BJ (cell line): ENCODE measurements around the gene UMPS. TPM values are rescaled to one million over a fixed set of nuclear protein-coding genes. Genes with fewer than 3 reads are reported as not detected.

Experiments used
- CTCF ChIA-PET: fragments of 350-600 bp; formaldehyde crosslinking; extraction: SDS; loops from one replicate; lab custom pipeline; 2021; ENCODE audit warnings: antibody characterized with exemption, inconsistent platforms; lab: Yijun Ruan, JAX
- POLR2A ChIA-PET: fragments of 300-600 bp; sonication (Branson Sonifier 250); formaldehyde crosslinking; extraction: SDS; loops from one replicate; lab custom pipeline; 2021; ENCODE audit warnings: antibody characterized with exemption; lab: Charles Lee
- DNase-seq: peaks from one replicate; pipeline ENCODE4 v3.0.0-alpha.2; 2011; ENCODE audit warnings: low read depth
- H3K27me3 ChIP-seq: 2 replicates; pipeline ENCODE4 v1.6.0; 2011; ENCODE audit warnings: low read length; ENCODE audit not compliant: control insufficient read depth, insufficient read depth
- H3K36me3 ChIP-seq: 2 replicates; pipeline ENCODE4 v1.5.1; 2011; ENCODE audit warnings: low read length; ENCODE audit not compliant: control insufficient read depth, insufficient read depth
- H3K4me3 ChIP-seq: 2 replicates; pipeline ENCODE4 v1.5.1; 2011; ENCODE audit warnings: low read depth, mild to moderate bottlenecking, control low read depth, low read length
- polyA plus RNA-seq: library from polyadenylated mRNA; depleted of rRNA; stranded (reverse); fragments of >200 nt; gene quantifications from 2 replicates; pipeline ENCODE4 v1.2.3, GENCODE V29; 2011
- TF ChIP-seq, protein P1 (sequence below): IDR thresholded peaks from 2 replicates; pipeline ENCODE4 v1.5.1; 2011; ENCODE audit warnings: low read depth, mild to moderate bottlenecking, control low read depth, inconsistent platforms, low read length, moderate library complexity; ENCODE audit not compliant: insufficient read depth

UMPS gene
- polyA plus RNA-seq, 1 experiment = 23.4 TPM

DNA sequence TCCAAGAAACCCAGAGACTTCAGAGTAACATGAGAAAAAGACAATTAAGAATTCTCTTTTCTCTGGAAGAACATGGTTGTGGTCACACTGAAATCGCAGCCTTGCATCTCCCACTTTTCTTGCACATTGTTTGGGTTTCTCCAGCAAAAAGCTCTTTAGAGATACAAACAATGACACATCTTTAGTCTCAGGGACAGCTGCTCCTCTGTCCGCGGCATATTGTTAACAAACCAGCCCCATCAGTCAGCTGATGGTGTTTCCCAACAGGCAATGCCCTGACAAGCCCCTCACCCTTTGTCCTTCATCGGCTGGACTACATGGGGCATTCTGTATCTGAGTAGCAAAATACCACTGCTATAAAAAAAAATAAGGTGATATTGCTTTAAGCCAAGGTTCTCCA, 53.4 kb downstream of the UMPS start:
- DNase-seq = no peak
- ChIA-PET POLR2A (no interaction called here), CTCF (interaction anchor here (0.5 to 6.8 kb wide), 3 partner anchors 22 to 119 kb away, joined by 3 to 79 read pairs (median 5); no protein-coding TSS in a partner anchor)
- TF ChIP-seq, protein P1, sequence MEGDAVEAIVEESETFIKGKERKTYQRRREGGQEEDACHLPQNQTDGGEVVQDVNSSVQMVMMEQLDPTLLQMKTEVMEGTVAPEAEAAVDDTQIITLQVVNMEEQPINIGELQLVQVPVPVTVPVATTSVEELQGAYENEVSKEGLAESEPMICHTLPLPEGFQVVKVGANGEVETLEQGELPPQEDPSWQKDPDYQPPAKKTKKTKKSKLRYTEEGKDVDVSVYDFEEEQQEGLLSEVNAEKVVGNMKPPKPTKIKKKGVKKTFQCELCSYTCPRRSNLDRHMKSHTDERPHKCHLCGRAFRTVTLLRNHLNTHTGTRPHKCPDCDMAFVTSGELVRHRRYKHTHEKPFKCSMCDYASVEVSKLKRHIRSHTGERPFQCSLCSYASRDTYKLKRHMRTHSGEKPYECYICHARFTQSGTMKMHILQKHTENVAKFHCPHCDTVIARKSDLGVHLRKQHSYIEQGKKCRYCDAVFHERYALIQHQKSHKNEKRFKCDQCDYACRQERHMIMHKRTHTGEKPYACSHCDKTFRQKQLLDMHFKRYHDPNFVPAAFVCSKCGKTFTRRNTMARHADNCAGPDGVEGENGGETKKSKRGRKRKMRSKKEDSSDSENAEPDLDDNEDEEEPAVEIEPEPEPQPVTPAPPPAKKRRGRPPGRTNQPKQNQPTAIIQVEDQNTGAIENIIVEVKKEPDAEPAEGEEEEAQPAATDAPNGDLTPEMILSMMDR = no peak
- Histone ChIP-seq H3K4me3 (no peak overlapping the region), H3K27me3 (no peaks in the 10 kb centered on the region), H3K36me3 (no peaks in the 10 kb centered on the region)

DNA sequence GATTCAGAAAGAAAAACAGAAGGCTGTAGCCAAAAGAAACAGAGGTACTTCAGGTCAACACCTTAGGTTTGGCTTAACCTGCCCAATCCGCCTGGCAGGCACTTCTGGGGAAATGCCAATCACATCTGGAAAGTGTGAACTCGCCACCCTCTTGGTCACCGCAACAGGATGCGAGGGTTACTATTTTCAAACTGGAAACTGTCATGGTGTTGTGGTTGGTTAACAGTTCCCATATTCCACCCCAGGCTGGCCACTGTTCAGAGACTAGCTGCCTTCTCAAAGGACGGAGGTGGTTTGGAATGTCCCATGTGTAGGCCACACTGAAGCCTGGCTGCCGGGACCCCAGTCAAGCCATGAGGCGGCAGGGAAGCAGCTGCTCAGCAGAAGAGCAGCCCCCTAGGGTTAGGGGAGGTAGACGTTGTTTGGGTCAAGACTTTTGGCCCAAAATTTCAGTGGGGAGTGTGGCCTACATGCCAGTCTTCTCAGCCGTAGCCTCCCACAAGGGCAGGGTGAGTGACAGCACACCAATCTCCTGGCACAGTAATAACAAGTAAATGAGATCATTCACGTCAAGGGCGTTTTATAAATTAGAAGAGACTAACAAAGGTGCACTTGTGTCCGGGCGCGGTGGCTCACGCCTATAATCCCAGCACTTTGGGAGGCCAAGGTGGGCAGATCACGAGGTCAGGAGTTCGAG, 54.6 kb downstream of the UMPS start:
- ChIA-PET CTCF (interaction anchor here (1.0 to 6.8 kb wide), 3 partner anchors 13 to 118 kb away, joined by 4 to 79 read pairs (median 5); no protein-coding TSS in a partner anchor), POLR2A (no interaction called here)
- no peak for DNase-seq
- H3K27me3 ChIP-seq = no peaks in the 10 kb centered on the region
- H3K36me3 ChIP-seq = no peaks in the 10 kb centered on the region
- H3K4me3 ChIP-seq = no peak overlapping the region
- TF ChIP-seq, protein P1 = no peak

DNA sequence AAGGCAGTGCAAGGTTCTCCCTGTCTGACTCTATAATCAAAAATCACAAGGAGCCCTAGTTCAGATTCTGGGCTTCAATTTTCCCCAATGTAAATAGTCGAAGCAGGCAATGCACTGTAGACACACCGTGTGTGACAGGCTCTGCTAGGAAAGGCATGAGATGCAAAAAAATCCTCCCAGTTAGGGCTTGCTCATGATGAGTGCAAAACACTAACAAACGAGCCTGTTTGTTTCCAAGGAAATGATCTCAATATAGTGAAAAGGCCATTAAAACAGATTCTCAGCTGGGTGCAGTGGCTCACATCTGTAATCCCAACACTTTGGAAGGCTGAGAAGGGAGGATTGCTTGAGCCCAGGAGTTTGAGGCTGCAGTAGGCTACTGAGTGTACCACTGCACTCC, 55.7 kb downstream of the UMPS start:
- POLR2A ChIA-PET = no interaction called here
- H3K4me3 ChIP-seq = no peak overlapping the region
- no peaks in the 10 kb centered on the region for H3K27me3 ChIP-seq
- DNase-seq = no peak
- TF ChIP-seq, protein P1 = no peak
- CTCF ChIA-PET = interaction anchor here (0.5 to 6.8 kb wide), 15 partner anchors 8 to 720 kb away, joined by 3 to 79 read pairs (median 5); no protein-coding TSS in a partner anchor
- H3K36me3 ChIP-seq = no peaks in the 10 kb centered on the region

DNA sequence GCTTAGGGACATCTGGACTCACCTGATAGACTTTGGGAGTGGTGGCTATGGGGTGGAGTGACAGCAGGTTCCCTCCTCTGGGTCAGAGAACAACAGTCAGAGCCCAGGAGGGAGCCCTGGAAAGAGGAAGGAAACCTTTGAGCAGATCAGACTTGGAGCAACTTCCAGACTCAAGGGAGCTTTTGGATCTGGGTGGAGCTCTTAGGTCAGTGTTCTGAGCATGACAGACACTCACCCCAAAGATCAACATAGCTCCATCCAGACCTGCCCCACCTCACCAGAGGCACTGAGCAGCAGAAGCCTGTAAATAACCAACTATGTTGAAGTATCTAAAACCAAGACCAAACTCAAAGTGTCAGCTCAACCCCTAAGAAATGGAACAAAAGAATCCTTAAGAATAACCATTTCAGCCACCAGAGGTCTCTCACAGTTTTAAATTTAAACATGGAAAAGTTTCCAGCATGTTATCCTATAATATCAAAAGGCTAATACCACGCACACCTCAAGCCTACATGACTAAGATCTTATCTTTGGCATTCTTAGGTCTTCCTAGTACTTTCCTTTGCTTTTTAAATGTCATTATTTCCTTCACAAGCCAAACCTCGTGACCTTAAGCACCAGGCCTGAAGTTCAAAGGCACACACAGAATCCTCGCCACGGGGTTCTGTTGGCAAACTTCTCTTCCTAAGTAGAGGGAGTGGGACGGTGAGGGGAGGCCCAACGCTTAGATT, 56.4 kb downstream of the UMPS start:
- H3K4me3 ChIP-seq = no peak overlapping the region
- DNase-seq = no peak
- POLR2A ChIA-PET = no interaction called here
- H3K27me3 ChIP-seq = no peaks in the 10 kb centered on the region
- CTCF ChIA-PET = interaction anchor here (0.5 to 6.8 kb wide), 20 partner anchors 9 to 719 kb away, joined by 3 to 79 read pairs (median 5); no protein-coding TSS in a partner anchor
- H3K36me3 ChIP-seq = no peaks in the 10 kb centered on the region
- TF ChIP-seq, protein P1 = peak; percentile 45
